Central memory CD4-positive, alpha-beta T cell (primary cell): ENCODE measurements around the gene KRT7.

Source experiments
- DNase-seq: peaks from one replicate; pipeline ENCODE4 v3.0.0; 2022
- total RNA-seq, 3 experiments: gene quantifications; one replicate each; lab custom pipeline; 2026; lab: John Stamatoyannopoulos, UW

Gene KRT7
- total RNA-seq = 0 to 0.49 (median 0.11) reads per million in 3 experiments

GRCh38 chr12:52232674-52233461, at the start of gene KRT7:
Gene KRT7, plus strand, starts transcription at chr12:52233243. Its CDS starts 54 bp downstream, at chr12:52233297.
- DNase-seq = no peak

GRCh38 chr12:52183544-52183910, 49.5 kb upstream of the KRT7 start:
- DNase-seq = no peak

GRCh38 chr12:52183971-52184370, 49.1 kb upstream of the KRT7 start:
- DNase-seq = no peak

GRCh38 chr12:52184813-52185212, 48.2 kb upstream of the KRT7 start:
- no peak for DNase-seq

GRCh38 chr12:52185400-52185967, 47.6 kb upstream of the KRT7 start:
- DNase-seq = no peak

GRCh38 chr12:52186118-52186840, 46.8 kb upstream of the KRT7 start:
- DNase-seq = no peak

GRCh38 chr12:52187206-52187605, 45.8 kb upstream of the KRT7 start:
- no peak for DNase-seq

- DNase-seq = no peak
Measured at GRCh38 chr12:52187640-52188039, 45.4 kb upstream of the KRT7 start.

GRCh38 chr12:52188658-52189057, 44.4 kb upstream of the KRT7 start:
- DNase-seq = no peak

GRCh38 chr12:52189376-52190174, 43.5 kb upstream of the KRT7 start:
- no peak for DNase-seq

GRCh38 chr12:52190860-52191729, 41.9 kb upstream of the KRT7 start:
- DNase-seq = no peak

GRCh38 chr12:52191841-52192791, 40.9 kb upstream of the KRT7 start, which contains the start of gene KRT80:
Gene KRT80, minus strand, starts transcription at chr12:52192014. Its CDS starts 112 bp downstream, at chr12:52191902.
- no peak for DNase-seq

- DNase-seq = no peak
Measured at GRCh38 chr12:52193532-52193931, 39.5 kb upstream of the KRT7 start.

- DNase-seq = no peak
Measured at GRCh38 chr12:52193991-52194390, 39.1 kb upstream of the KRT7 start.

- no peak for DNase-seq
Measured at GRCh38 chr12:52195065-52195730, 37.8 kb upstream of the KRT7 start.

GRCh38 chr12:52197371-52198231, 35.4 kb upstream of the KRT7 start:
- DNase-seq = no peak

- no peak for DNase-seq
Measured at GRCh38 chr12:52198454-52199215, 34.4 kb upstream of the KRT7 start.

- no peak for DNase-seq
Measured at GRCh38 chr12:52199294-52199919, 33.6 kb upstream of the KRT7 start.
